IPS DF 4.7 (cell line): ENCODE results near the gene CACNA1I.

Experiments used
- DNase-seq: peaks from one replicate; pipeline ENCODE4 v3.0.0-alpha.2; 2013; ENCODE audit warnings: low spot score; ENCODE audit errors: extremely low read depth

The CACNA1I gene

GRCh38 chr22:39597236-39597869, 26.8 kb downstream of the CACNA1I start:
- no peak for DNase-seq

- peak; percentile 51 for DNase-seq
Observed at GRCh38 chr22:39598017-39598965, 27.7 kb downstream of the CACNA1I start.

- no peak for DNase-seq
Observed at GRCh38 chr22:39600491-39601179, 30.1 kb downstream of the CACNA1I start.

GRCh38 chr22:39601180-39601535, 30.6 kb downstream of the CACNA1I start:
- DNase-seq, result no peak

- DNase-seq, result no peak
Observed at GRCh38 chr22:39603345-39603744, 32.8 kb downstream of the CACNA1I start.

GRCh38 chr22:39610246-39610645, 39.7 kb downstream of the CACNA1I start:
- DNase-seq, result no peak

- DNase-seq, result no peak
Observed at GRCh38 chr22:39610766-39611165, 40.2 kb downstream of the CACNA1I start.

GRCh38 chr22:39611360-39611759, 40.8 kb downstream of the CACNA1I start:
- DNase-seq, result no peak

- no peak for DNase-seq
Observed at GRCh38 chr22:39612811-39613548, 42.4 kb downstream of the CACNA1I start.

- no peak for DNase-seq
Observed at GRCh38 chr22:39613549-39613921, 43.0 kb downstream of the CACNA1I start.

- DNase-seq, result no peak
Observed at GRCh38 chr22:39614442-39614841, 43.9 kb downstream of the CACNA1I start.

- no peak for DNase-seq
Observed at GRCh38 chr22:39616051-39616450, 45.5 kb downstream of the CACNA1I start.

- no peak for DNase-seq
Observed at GRCh38 chr22:39616781-39617180, 46.2 kb downstream of the CACNA1I start.

GRCh38 chr22:39617342-39617741, 46.8 kb downstream of the CACNA1I start:
- DNase-seq, result no peak

- no peak for DNase-seq
Observed at GRCh38 chr22:39617970-39618757, 47.6 kb downstream of the CACNA1I start.

GRCh38 chr22:39618996-39619530, 48.5 kb downstream of the CACNA1I start:
- DNase-seq, result no peak

- no peak for DNase-seq
Observed at GRCh38 chr22:39620924-39621690, 50.6 kb downstream of the CACNA1I start.

- no peak for DNase-seq
Observed at GRCh38 chr22:39621826-39622225, 51.3 kb downstream of the CACNA1I start.

- no peak for DNase-seq
Observed at GRCh38 chr22:39622881-39623367, 52.4 kb downstream of the CACNA1I start.
